ENCODE results near the gene DYNLT1.
A peak's percentile ranks its signal among the peaks of the same experiment; 100 is the strongest.
"Not testable (repeated sequence)": the region's sequence is repeated elsewhere in the genome, so short reads cannot be mapped to it uniquely, and the experiment has no call there.

The DYNLT1 gene

GRCh38 chr6:158644231-158645063 is at the start of gene DYNLT1:
DYNLT1 (minus strand) TSS chr6:158644743; CDS start chr6:158644708, 35 bp downstream.
- H3K4me1 ChIP-seq (ENCODE audit: insufficient read depth, low read length) = peaks cover 11% of the 10 kb centered on the region
- peak within 1 kb of the TSS; percentile 82 for H2AFZ ChIP-seq (ENCODE audit: low read depth, low read length)
- H3K36me3 ChIP-seq (ENCODE audit: insufficient read depth, low read length) = peaks cover 12% of the 10 kb centered on the region
- H3K4me3 ChIP-seq (ENCODE audit: low read length) = peak within 1 kb of the TSS; percentile 72
- H3K27me3 ChIP-seq (ENCODE audit: insufficient read depth, low read length) = peaks cover 6% of the 10 kb centered on the region
- no peaks in the 10 kb centered on the region for H3K9me3 ChIP-seq (ENCODE audit: low read length)

GRCh38 chr6:158688860-158689259 is 44.3 kb upstream of the DYNLT1 start:
- no peaks in the 10 kb centered on the region for H3K4me1 ChIP-seq (ENCODE audit: insufficient read depth, low read length)
- no peak overlapping the region for H3K4me3 ChIP-seq (ENCODE audit: low read length)
- no peaks in the 10 kb centered on the region for H3K36me3 ChIP-seq (ENCODE audit: insufficient read depth, low read length)
- H2AFZ ChIP-seq (ENCODE audit: low read depth, low read length) = no peak overlapping the region
- no peaks in the 10 kb centered on the region for H3K9me3 ChIP-seq (ENCODE audit: low read length)
- no peaks in the 10 kb centered on the region for H3K27me3 ChIP-seq (ENCODE audit: insufficient read depth, low read length)

- no peaks in the 10 kb centered on the region for H3K4me1 ChIP-seq (ENCODE audit: insufficient read depth, low read length)
Measured at GRCh38 chr6:158687506-158687905, 43.0 kb upstream of the DYNLT1 start.

GRCh38 chr6:158686791-158687381 is 42.3 kb upstream of the DYNLT1 start:
- no peak overlapping the region for H2AFZ ChIP-seq (ENCODE audit: low read depth, low read length)
- H3K27me3 ChIP-seq (ENCODE audit: insufficient read depth, low read length) = no peaks in the 10 kb centered on the region
- no peak overlapping the region for H3K4me3 ChIP-seq (ENCODE audit: low read length)
- no peaks in the 10 kb centered on the region for H3K36me3 ChIP-seq (ENCODE audit: insufficient read depth, low read length)
- no peaks in the 10 kb centered on the region for H3K4me1 ChIP-seq (ENCODE audit: insufficient read depth, low read length)
- H3K9me3 ChIP-seq (ENCODE audit: low read length) = no peaks in the 10 kb centered on the region

More at GRCh38 chr6:158687506-158687905, 43.0 kb upstream of the DYNLT1 start:
- Histone ChIP-seq H3K4me3 (ENCODE audit: low read length) (no peak overlapping the region), H3K27me3 (ENCODE audit: insufficient read depth, low read length) (no peaks in the 10 kb centered on the region), H3K36me3 (ENCODE audit: insufficient read depth, low read length) (no peaks in the 10 kb centered on the region), H3K9me3 (ENCODE audit: low read length) (no peaks in the 10 kb centered on the region), H2AFZ (ENCODE audit: low read depth, low read length) (no peak overlapping the region)

- H3K27me3 ChIP-seq (ENCODE audit: insufficient read depth, low read length) = no peaks in the 10 kb centered on the region
- no peak overlapping the region for H2AFZ ChIP-seq (ENCODE audit: low read depth, low read length)
- no peaks in the 10 kb centered on the region for H3K9me3 ChIP-seq (ENCODE audit: low read length)
- no peak overlapping the region for H3K4me3 ChIP-seq (ENCODE audit: low read length)
- H3K4me1 ChIP-seq (ENCODE audit: insufficient read depth, low read length) = no peaks in the 10 kb centered on the region
- no peaks in the 10 kb centered on the region for H3K36me3 ChIP-seq (ENCODE audit: insufficient read depth, low read length)
Measured at GRCh38 chr6:158686311-158686710, 41.8 kb upstream of the DYNLT1 start.

GRCh38 chr6:158684745-158685324 is 40.3 kb upstream of the DYNLT1 start:
- Histone ChIP-seq H3K36me3 (ENCODE audit: insufficient read depth, low read length) (no peaks in the 10 kb centered on the region), H3K4me3 (ENCODE audit: low read length) (no peak overlapping the region), H3K9me3 (ENCODE audit: low read length) (no peaks in the 10 kb centered on the region)

GRCh38 chr6:158684311-158684710 is 39.8 kb upstream of the DYNLT1 start:
- Histone ChIP-seq H2AFZ (ENCODE audit: low read depth, low read length) (no peak overlapping the region), H3K9me3 (ENCODE audit: low read length) (no peaks in the 10 kb centered on the region), H3K27me3 (ENCODE audit: insufficient read depth, low read length) (no peaks in the 10 kb centered on the region), H3K36me3 (ENCODE audit: insufficient read depth, low read length) (no peaks in the 10 kb centered on the region), H3K4me1 (ENCODE audit: insufficient read depth, low read length) (no peaks in the 10 kb centered on the region), H3K4me3 (ENCODE audit: low read length) (no peak overlapping the region)

More at GRCh38 chr6:158684745-158685324, 40.3 kb upstream of the DYNLT1 start:
- Histone ChIP-seq H3K4me1 (ENCODE audit: insufficient read depth, low read length) (no peaks in the 10 kb centered on the region), H2AFZ (ENCODE audit: low read depth, low read length) (no peak overlapping the region), H3K27me3 (ENCODE audit: insufficient read depth, low read length) (no peaks in the 10 kb centered on the region)

- Histone ChIP-seq H3K27me3 (ENCODE audit: insufficient read depth, low read length) (peaks cover 2% of the 10 kb centered on the region), H2AFZ (ENCODE audit: low read depth, low read length) (no peak overlapping the region), H3K4me1 (ENCODE audit: insufficient read depth, low read length) (no peaks in the 10 kb centered on the region), H3K9me3 (ENCODE audit: low read length) (no peaks in the 10 kb centered on the region), H3K36me3 (ENCODE audit: insufficient read depth, low read length) (no peaks in the 10 kb centered on the region), H3K4me3 (ENCODE audit: low read length) (no peak overlapping the region)
Measured at GRCh38 chr6:158680481-158680880, 35.9 kb upstream of the DYNLT1 start.

GRCh38 chr6:158680015-158680414 is 35.5 kb upstream of the DYNLT1 start:
- H3K4me1 ChIP-seq (ENCODE audit: insufficient read depth, low read length) = no peaks in the 10 kb centered on the region
- H3K9me3 ChIP-seq (ENCODE audit: low read length) = no peaks in the 10 kb centered on the region
- no peaks in the 10 kb centered on the region for H3K36me3 ChIP-seq (ENCODE audit: insufficient read depth, low read length)
- peaks cover 2% of the 10 kb centered on the region for H3K27me3 ChIP-seq (ENCODE audit: insufficient read depth, low read length)
- no peak overlapping the region for H3K4me3 ChIP-seq (ENCODE audit: low read length)
- H2AFZ ChIP-seq (ENCODE audit: low read depth, low read length) = no peak overlapping the region

- H3K36me3 ChIP-seq (ENCODE audit: insufficient read depth, low read length) = no peaks in the 10 kb centered on the region
- H3K9me3 ChIP-seq (ENCODE audit: low read length) = no peaks in the 10 kb centered on the region
- no peaks in the 10 kb centered on the region for H3K4me1 ChIP-seq (ENCODE audit: insufficient read depth, low read length)
- H3K27me3 ChIP-seq (ENCODE audit: insufficient read depth, low read length) = peaks cover 2% of the 10 kb centered on the region
- no peak overlapping the region for H2AFZ ChIP-seq (ENCODE audit: low read depth, low read length)
- no peak overlapping the region for H3K4me3 ChIP-seq (ENCODE audit: low read length)
Measured at GRCh38 chr6:158677906-158678578, 33.5 kb upstream of the DYNLT1 start.

- not testable (repeated sequence) for H2AFZ ChIP-seq (ENCODE audit: low read depth, low read length); H3K9me3 ChIP-seq (ENCODE audit: low read length); H3K4me1 ChIP-seq (ENCODE audit: insufficient read depth, low read length); H3K4me3 ChIP-seq (ENCODE audit: low read length); H3K27me3 ChIP-seq (ENCODE audit: insufficient read depth, low read length); H3K36me3 ChIP-seq (ENCODE audit: insufficient read depth, low read length)
Measured at GRCh38 chr6:158677094-158677493, 32.6 kb upstream of the DYNLT1 start.

- no peaks in the 10 kb centered on the region for H3K4me1 ChIP-seq (ENCODE audit: insufficient read depth, low read length)
- no peak overlapping the region for H3K4me3 ChIP-seq (ENCODE audit: low read length)
- H3K36me3 ChIP-seq (ENCODE audit: insufficient read depth, low read length) = no peaks in the 10 kb centered on the region
- H3K27me3 ChIP-seq (ENCODE audit: insufficient read depth, low read length) = peaks cover 2% of the 10 kb centered on the region
- H3K9me3 ChIP-seq (ENCODE audit: low read length) = no peaks in the 10 kb centered on the region
- no peak overlapping the region for H2AFZ ChIP-seq (ENCODE audit: low read depth, low read length)
Measured at GRCh38 chr6:158674342-158675131, 30.0 kb upstream of the DYNLT1 start.

Data from neuron (in vitro differentiated cells).